IMR-90 (cell line): ENCODE data around the gene FGFBP2.

Experiments
- FOS ChIP-seq: fragments of 150-350 bp; IDR thresholded peaks from 2 replicates; pipeline ENCODE4 v1.6.1; 2016; ENCODE audit warnings: low read depth, low read length
- MXI1 ChIP-seq: IDR thresholded peaks from 2 replicates; pipeline ENCODE4 v1.6.1; 2012; ENCODE audit warnings: low read depth, mild to moderate bottlenecking, low read length, moderate library complexity, borderline replicate concordance
- POLR2A ChIP-seq: IDR thresholded peaks from 2 replicates; pipeline ENCODE4 v1.6.1; 2012; ENCODE audit warnings: mild to moderate bottlenecking, low read depth, low read length
- RFX5 ChIP-seq: IDR thresholded peaks from 2 replicates; pipeline ENCODE4 v1.8.0; 2012; ENCODE audit warnings: low read depth, mild to moderate bottlenecking, low read length, moderate library complexity
- USF2 ChIP-seq: fragments of 150-350 bp; IDR thresholded peaks from 2 replicates; pipeline ENCODE4 v1.6.1; 2017; ENCODE audit warnings: mild to moderate bottlenecking, antibody characterized with exemption, low read length, low read depth
- TF ChIP-seq, protein P1 (sequence below): conservative IDR thresholded peaks from 2 replicates; pipeline ENCODE4 v1.5.1; 2012; ENCODE audit warnings: mild to moderate bottlenecking, low read depth, low read length, improper control_type of control experiment

DNA sequence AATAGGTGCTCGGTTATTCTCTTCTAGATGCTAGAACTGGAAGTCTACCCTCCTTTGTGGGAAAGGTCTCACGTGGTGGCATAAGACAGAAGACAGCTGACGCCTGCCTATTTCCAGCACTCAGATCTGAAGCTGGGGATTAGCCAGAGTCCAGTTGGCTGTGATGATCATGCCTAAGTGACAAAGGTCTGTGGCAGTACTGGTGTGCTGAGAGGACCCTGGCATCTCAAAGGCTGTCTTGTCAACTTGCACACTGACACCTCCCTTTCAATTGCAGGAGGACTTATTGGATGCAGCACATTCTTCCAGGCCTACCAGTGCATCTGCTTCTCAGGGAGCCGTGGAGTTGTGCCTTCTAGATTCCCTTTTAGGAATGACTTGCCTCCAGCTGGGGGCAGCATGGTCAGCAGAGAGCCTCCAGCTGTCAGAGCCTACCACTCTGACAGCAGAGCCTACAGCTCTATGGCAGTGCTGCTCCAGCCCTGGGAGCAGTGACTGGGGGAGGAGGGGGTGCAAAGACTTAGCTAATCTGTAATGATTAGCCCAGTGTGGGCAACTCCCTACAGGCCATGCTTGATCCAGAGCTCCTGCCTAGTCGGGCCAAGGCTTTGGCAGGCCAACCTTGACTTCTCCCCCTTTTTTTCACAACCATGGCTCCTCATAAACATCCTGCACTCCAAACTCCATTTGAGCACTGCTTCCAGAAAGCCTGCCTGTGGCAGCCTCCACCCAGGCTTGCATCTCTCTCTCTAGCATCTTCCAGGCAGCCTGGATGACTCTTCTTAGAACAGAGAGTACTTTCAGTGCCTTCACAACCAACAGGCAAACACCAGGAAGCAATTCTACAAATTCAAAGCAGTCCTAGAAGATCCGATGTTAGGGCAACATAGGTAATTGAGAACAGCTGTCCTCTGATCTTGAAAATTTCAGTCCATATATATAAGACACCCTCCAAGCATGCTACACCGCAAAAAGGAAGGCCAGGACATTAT lies 13.8 kb upstream of the FGFBP2 start:
- TF ChIP-seq, protein P1, sequence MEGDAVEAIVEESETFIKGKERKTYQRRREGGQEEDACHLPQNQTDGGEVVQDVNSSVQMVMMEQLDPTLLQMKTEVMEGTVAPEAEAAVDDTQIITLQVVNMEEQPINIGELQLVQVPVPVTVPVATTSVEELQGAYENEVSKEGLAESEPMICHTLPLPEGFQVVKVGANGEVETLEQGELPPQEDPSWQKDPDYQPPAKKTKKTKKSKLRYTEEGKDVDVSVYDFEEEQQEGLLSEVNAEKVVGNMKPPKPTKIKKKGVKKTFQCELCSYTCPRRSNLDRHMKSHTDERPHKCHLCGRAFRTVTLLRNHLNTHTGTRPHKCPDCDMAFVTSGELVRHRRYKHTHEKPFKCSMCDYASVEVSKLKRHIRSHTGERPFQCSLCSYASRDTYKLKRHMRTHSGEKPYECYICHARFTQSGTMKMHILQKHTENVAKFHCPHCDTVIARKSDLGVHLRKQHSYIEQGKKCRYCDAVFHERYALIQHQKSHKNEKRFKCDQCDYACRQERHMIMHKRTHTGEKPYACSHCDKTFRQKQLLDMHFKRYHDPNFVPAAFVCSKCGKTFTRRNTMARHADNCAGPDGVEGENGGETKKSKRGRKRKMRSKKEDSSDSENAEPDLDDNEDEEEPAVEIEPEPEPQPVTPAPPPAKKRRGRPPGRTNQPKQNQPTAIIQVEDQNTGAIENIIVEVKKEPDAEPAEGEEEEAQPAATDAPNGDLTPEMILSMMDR = no peak
- no peak for TF ChIP-seq RFX5
- TF ChIP-seq POLR2A = no peak
- no peak for TF ChIP-seq FOS
- TF ChIP-seq MXI1 = no peak
- TF ChIP-seq USF2 = no peak
